Fibroblast of the aortic adventitia (primary cell): ENCODE measurements around the gene SLC17A8. TPM values are rescaled to one million over a fixed set of nuclear protein-coding genes. Genes with fewer than 3 reads are reported as not detected.

Experiments
- DNase-seq: peaks from one replicate; pipeline ENCODE4 v3.0.0-alpha.2; 2010; ENCODE audit warnings: low read depth
- H3K4me3 ChIP-seq: 2 replicates; pipeline ENCODE4 v1.5.1; 2011; ENCODE audit warnings: low read depth, mild to moderate bottlenecking, control low read depth, low read length, moderate library complexity
- total RNA-seq: library from RNA; depleted of rRNA; stranded (reverse); fragments of >200 nt; gene quantifications from 2 replicates; pipeline ENCODE4 v1.2.3, GENCODE V29; 2012; ENCODE audit warnings: low replicate concordance
- TF ChIP-seq, protein P1 (sequence below): IDR thresholded peaks from 2 replicates; pipeline ENCODE4 v1.5.1; 2011; ENCODE audit warnings: mild to moderate bottlenecking, low read length, control low read depth, inconsistent platforms; ENCODE audit not compliant: insufficient read depth

The SLC17A8 gene
- total RNA-seq, 1 donor = not detected

DNA sequence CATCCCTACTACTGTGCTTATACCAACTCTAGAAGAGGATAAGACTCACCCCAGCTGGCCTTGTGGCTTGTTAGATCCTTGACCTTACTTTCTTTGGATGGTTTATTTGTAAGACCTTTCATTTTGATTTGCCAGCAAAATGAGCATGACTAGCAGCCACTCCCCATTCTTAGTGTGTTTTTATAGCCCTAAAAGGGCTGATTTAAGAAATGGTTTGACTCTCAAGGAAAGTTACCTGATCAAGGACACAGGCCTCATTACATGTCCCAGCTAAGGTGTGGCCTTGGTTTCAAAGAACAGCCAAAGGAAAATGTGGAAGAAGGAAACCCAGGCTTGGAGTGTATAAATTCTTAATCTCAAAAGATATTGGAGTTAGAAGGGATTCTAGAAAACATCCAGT is 41.4 kb downstream of the SLC17A8 start:
- H3K4me3 ChIP-seq = no peak overlapping the region
- no peak for DNase-seq

GRCh38 chr12:100399095-100399494 is 42.2 kb downstream of the SLC17A8 start:
- TF ChIP-seq, protein P1, sequence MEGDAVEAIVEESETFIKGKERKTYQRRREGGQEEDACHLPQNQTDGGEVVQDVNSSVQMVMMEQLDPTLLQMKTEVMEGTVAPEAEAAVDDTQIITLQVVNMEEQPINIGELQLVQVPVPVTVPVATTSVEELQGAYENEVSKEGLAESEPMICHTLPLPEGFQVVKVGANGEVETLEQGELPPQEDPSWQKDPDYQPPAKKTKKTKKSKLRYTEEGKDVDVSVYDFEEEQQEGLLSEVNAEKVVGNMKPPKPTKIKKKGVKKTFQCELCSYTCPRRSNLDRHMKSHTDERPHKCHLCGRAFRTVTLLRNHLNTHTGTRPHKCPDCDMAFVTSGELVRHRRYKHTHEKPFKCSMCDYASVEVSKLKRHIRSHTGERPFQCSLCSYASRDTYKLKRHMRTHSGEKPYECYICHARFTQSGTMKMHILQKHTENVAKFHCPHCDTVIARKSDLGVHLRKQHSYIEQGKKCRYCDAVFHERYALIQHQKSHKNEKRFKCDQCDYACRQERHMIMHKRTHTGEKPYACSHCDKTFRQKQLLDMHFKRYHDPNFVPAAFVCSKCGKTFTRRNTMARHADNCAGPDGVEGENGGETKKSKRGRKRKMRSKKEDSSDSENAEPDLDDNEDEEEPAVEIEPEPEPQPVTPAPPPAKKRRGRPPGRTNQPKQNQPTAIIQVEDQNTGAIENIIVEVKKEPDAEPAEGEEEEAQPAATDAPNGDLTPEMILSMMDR = no peak

More for the DNA sequence above, 41.4 kb downstream of the SLC17A8 start:
- TF ChIP-seq, protein P1 = no peak

GRCh38 chr12:100401660-100402059 is 44.8 kb downstream of the SLC17A8 start:
- TF ChIP-seq, protein P1 = no peak
- H3K4me3 ChIP-seq = no peak overlapping the region
- DNase-seq = peak; percentile 41

More at GRCh38 chr12:100399095-100399494, 42.2 kb downstream of the SLC17A8 start:
- no peak for DNase-seq
- H3K4me3 ChIP-seq = no peak overlapping the region

- TF ChIP-seq, protein P1 = no peak
- no peak overlapping the region for H3K4me3 ChIP-seq
- no peak for DNase-seq
These were observed 45.9 kb downstream of the SLC17A8 start for GRCh38 chr12:100402763-100403162.

- DNase-seq = peak; percentile 12
- no peak overlapping the region for H3K4me3 ChIP-seq
- TF ChIP-seq, protein P1 = no peak
These were observed 46.6 kb downstream of the SLC17A8 start for GRCh38 chr12:100403446-100403845.

- peak; percentile 12 for DNase-seq
- no peak overlapping the region for H3K4me3 ChIP-seq
- TF ChIP-seq, protein P1 = peak; percentile 29
These were observed 48.0 kb downstream of the SLC17A8 start for GRCh38 chr12:100404769-100405407.

DNA sequence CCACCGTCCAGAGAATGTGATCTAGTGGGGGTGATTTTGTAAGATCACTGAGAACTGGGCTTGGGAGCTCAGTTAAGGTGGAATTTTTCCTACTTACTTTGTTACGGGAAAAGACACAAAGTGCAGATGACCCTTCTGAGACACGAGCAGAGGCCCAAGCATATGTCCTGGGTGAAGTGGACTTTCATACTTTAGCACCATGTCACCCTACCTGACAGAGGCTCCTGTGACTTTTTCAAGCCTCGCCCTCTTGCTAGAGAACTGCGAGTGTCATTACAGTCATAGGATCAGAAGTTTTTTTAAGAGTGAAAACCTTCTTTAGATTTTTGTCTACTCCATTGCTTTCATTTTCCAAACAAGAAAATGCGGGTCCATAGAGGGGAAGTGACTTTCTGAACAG is 56.1 kb downstream of the SLC17A8 start:
- no peak for DNase-seq
- H3K4me3 ChIP-seq = no peak overlapping the region
- TF ChIP-seq, protein P1 = no peak
